Activated naive CD4-positive, alpha-beta T cell treated with anti-CD3 and anti-CD28 coated beads for 36 hours (primary cell): Measurements from ENCODE around the gene KCNAB2. TPM values are rescaled to one million over a fixed set of nuclear protein-coding genes. Genes with fewer than 3 reads are reported as not detected.
A peak's percentile ranks its signal among the peaks of the same experiment; 100 is the strongest.

ENCODE experiments used
- CTCF ChIA-PET: fragments of 350-600 bp; sonication (Branson Sonifier 250); formaldehyde crosslinking; loops from one replicate; lab custom pipeline; 2021; ENCODE audit warnings: antibody characterized with exemption; lab: Charles Lee
- DNase-seq: peaks from one replicate; pipeline ENCODE4 v3.0.0-alpha.2; 2020
- H3K27ac Mint-ChIP-seq: one replicate; pipeline ENCODE4 v1.8.0; 2021; ENCODE audit warnings: mild to moderate bottlenecking, mixed read lengths
- H3K27me3 Mint-ChIP-seq: one replicate; pipeline ENCODE4 v1.8.0; 2021; ENCODE audit warnings: low read depth, mixed read lengths
- H3K36me3 Mint-ChIP-seq: one replicate; pipeline ENCODE4 v1.8.0; 2021; ENCODE audit warnings: low read depth, mixed read lengths
- H3K4me1 Mint-ChIP-seq: one replicate; pipeline ENCODE4 v1.8.0; 2021; ENCODE audit warnings: low read depth, mixed read lengths
- H3K4me3 Mint-ChIP-seq: one replicate; pipeline ENCODE4 v1.8.0; 2021; ENCODE audit warnings: mild to moderate bottlenecking, moderate library complexity, mixed read lengths
- H3K9me3 Mint-ChIP-seq: one replicate; pipeline ENCODE4 v1.8.0; 2021; ENCODE audit warnings: mixed read lengths
- intact Hi-C: fragments of 100-400 bp; cut with micrococcal nuclease; formaldehyde crosslinking; loops from one replicate; pipeline ENCODE4 v1.15.1; 2023
- total RNA-seq, 2 experiments: library from RNA; stranded (reverse); gene quantifications; one replicate each; pipeline ENCODE4 v1.2.3, GENCODE V29; 2021

KCNAB2 gene
- total RNA-seq, 2 experiments from 2014 or later: 164 to 166 TPM

- no peak for DNase-seq
- peaks cover 9% of the 10 kb centered on the region for H3K27me3 Mint-ChIP-seq
- no peak overlapping the region for H3K27ac Mint-ChIP-seq
- H3K4me1 Mint-ChIP-seq: no peaks in the 10 kb centered on the region
- H3K9me3 Mint-ChIP-seq: no peaks in the 10 kb centered on the region
- no peak overlapping the region for H3K4me3 Mint-ChIP-seq
- H3K36me3 Mint-ChIP-seq: no peaks in the 10 kb centered on the region
- CTCF ChIA-PET: interaction anchor here (1.0 to 1.4 kb wide), 3 partner anchors 51 to 136 kb away, joined by 3 to 8 read pairs (median 3); no protein-coding TSS in a partner anchor
- intact Hi-C loops: loop anchor here (1.0 to 5.0 kb wide), 3 partner anchors 32 to 137 kb away; no protein-coding TSS in a partner anchor
These were observed 62.8 kb downstream of the KCNAB2 start for GRCh38 chr1:6108476-6108875.

GRCh38 chr1:6108937-6109614 lies 63.4 kb downstream of the KCNAB2 start:
- H3K4me3 Mint-ChIP-seq: no peak overlapping the region
- no peaks in the 10 kb centered on the region for H3K36me3 Mint-ChIP-seq
- H3K9me3 Mint-ChIP-seq: no peaks in the 10 kb centered on the region
- H3K27me3 Mint-ChIP-seq: peaks cover 9% of the 10 kb centered on the region
- no peak overlapping the region for H3K27ac Mint-ChIP-seq
- CTCF ChIA-PET: interaction anchor here (1.0 to 1.4 kb wide), 3 partner anchors 52 to 136 kb away, joined by 3 to 8 read pairs (median 3); no protein-coding TSS in a partner anchor
- DNase-seq: peak; percentile 63
- intact Hi-C loops: loop anchor here (1.0 to 5.0 kb wide), 3 partner anchors 32 to 136 kb away; no protein-coding TSS in a partner anchor
- H3K4me1 Mint-ChIP-seq: no peaks in the 10 kb centered on the region

DNA sequence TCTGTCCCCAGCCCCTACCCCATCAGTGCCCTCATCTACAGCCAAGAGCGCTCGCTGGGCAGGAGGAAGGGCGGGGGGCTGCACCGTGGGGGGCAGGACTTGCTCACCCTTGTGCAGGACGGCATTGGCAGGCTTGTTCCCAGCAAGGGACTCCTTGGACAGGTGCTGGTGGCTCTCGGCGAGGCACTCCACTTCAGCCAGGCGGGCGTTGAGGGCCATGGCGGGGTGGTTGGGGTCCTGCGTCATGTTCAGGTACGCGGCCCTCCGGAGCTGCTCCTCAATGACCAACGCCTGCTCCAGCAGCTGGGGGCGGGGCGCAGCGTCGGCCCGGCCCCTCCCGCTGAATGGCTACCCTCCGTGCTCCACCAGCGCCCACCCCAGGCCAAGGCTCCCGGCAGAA lies 64.0 kb downstream of the KCNAB2 start:
- no peaks in the 10 kb centered on the region for H3K9me3 Mint-ChIP-seq
- no peak overlapping the region for H3K27ac Mint-ChIP-seq
- DNase-seq: no peak
- no peaks in the 10 kb centered on the region for H3K36me3 Mint-ChIP-seq
- CTCF ChIA-PET: interaction anchor here (1.4 kb wide), 1 partner anchor 135 kb away, joined by 8 read pairs; no protein-coding TSS in a partner anchor
- peaks cover 9% of the 10 kb centered on the region for H3K27me3 Mint-ChIP-seq
- H3K4me1 Mint-ChIP-seq: no peaks in the 10 kb centered on the region
- intact Hi-C loops: loop anchor here (2.0 to 5.0 kb wide), 2 partner anchors 31 to 78 kb away; no protein-coding TSS in a partner anchor
- H3K4me3 Mint-ChIP-seq: no peak overlapping the region

- Mint-ChIP-seq H3K4me3 (no peak overlapping the region), H3K4me1 (no peaks in the 10 kb centered on the region), H3K9me3 (no peaks in the 10 kb centered on the region), H3K27ac (no peak overlapping the region), H3K27me3 (peaks cover 9% of the 10 kb centered on the region), H3K36me3 (no peaks in the 10 kb centered on the region)
- no peak for DNase-seq
- CTCF ChIA-PET: no interaction called here
- intact Hi-C loops: no loop called here
These were observed 64.6 kb downstream of the KCNAB2 start for GRCh38 chr1:6110326-6110725.

DNA sequence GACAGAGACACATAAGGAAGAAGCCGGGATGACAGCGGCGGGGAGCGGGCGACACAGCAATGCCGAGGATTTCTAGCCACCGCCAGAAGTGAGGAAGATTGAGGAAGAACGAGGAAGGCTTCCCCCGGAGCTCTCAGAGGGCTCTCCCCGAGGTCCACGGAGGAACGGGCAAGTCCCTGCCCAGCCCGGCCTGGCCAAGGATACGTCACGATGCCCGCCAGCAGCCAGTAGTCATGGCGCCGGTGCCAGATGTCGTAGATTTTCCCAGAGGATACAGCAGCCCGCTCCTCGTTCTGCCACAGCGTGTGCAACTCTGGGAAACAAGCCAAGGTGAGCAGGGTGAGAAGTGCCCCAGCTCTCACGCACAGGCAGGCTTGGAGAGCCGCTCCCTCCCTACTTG lies 65.9 kb downstream of the KCNAB2 start:
- peaks cover 9% of the 10 kb centered on the region for H3K27me3 Mint-ChIP-seq
- no peaks in the 10 kb centered on the region for H3K4me1 Mint-ChIP-seq
- CTCF ChIA-PET: no interaction called here
- DNase-seq: no peak
- H3K27ac Mint-ChIP-seq: no peak overlapping the region
- peaks cover 3% of the 10 kb centered on the region for H3K9me3 Mint-ChIP-seq
- intact Hi-C loops: no loop called here
- no peaks in the 10 kb centered on the region for H3K36me3 Mint-ChIP-seq
- H3K4me3 Mint-ChIP-seq: no peak overlapping the region

DNA sequence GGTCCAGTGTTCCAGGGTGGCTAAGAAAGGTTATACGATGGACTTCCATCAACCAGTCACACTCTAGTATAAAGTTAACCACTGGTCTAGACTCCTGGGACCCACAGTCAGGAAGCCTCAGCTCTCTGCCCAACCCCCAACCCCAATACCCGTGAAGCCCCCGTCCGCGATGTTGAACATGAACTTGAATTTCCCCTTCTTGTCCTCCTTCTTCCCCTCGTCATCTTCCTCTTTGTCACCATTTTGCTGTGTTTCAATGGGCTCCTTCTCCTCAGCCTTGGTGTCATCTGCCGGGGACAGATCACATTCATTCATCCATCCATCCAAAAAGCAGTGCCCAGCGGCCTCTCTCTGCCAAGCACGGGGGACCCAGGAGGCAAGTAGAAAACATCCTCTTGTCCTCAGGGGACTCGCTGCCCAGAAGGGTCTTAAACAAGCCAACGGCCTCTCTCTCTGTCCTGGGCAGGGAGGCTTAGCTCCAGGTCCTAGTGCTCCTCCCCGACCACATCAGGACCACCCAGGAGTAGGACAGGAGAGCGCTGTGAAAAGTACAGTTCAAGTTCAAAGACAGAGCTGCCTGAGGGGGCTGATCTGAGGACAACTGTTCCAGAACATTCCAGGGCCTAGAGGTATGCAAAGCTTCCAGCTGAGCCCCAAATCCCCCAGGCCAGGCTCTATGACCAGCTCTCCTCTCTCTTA lies 66.5 kb downstream of the KCNAB2 start:
- CTCF ChIA-PET: interaction anchor here (1.0 kb wide), 1 partner anchor 94 kb away, joined by 3 read pairs; no protein-coding TSS in a partner anchor
- H3K27me3 Mint-ChIP-seq: peaks cover 9% of the 10 kb centered on the region
- DNase-seq: no peak
- intact Hi-C loops: no loop called here
- no peaks in the 10 kb centered on the region for H3K4me1 Mint-ChIP-seq
- peaks cover 9% of the 10 kb centered on the region for H3K9me3 Mint-ChIP-seq
- no peak overlapping the region for H3K4me3 Mint-ChIP-seq
- H3K27ac Mint-ChIP-seq: no peak overlapping the region
- no peaks in the 10 kb centered on the region for H3K36me3 Mint-ChIP-seq

GRCh38 chr1:6112690-6113005 lies 67.0 kb downstream of the KCNAB2 start:
- no peak overlapping the region for H3K4me3 Mint-ChIP-seq
- H3K36me3 Mint-ChIP-seq: no peaks in the 10 kb centered on the region
- no peak overlapping the region for H3K27ac Mint-ChIP-seq
- CTCF ChIA-PET: interaction anchor here (0.7 to 1.0 kb wide), 2 partner anchors 94 to 97 kb away, joined by 3 read pairs; no protein-coding TSS in a partner anchor
- H3K9me3 Mint-ChIP-seq: peaks cover 11% of the 10 kb centered on the region
- intact Hi-C loops: no loop called here
- DNase-seq: no peak
- H3K4me1 Mint-ChIP-seq: no peaks in the 10 kb centered on the region
- peaks cover 5% of the 10 kb centered on the region for H3K27me3 Mint-ChIP-seq

DNA sequence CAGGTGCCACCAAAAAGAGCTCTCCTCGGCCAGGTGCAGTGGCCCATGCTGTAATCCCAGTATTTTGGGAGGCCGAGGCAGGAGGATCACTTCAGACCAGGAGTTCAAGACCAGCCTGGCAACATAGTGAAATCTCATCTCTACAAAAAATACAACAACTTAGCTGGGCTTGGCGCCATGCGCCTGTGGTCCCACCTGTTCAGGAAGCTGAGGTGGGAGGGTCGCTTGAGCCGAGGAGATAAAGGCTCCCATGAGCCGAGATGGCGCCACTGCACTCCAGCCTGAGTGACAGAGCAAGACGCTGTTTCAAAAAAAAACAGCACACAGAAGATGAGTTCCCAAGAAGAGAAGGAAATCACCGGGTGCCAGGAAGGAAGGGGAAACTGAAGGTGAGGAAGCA lies 67.4 kb downstream of the KCNAB2 start:
- no peak for DNase-seq
- H3K4me3 Mint-ChIP-seq: no peak overlapping the region
- peaks cover 5% of the 10 kb centered on the region for H3K27me3 Mint-ChIP-seq
- H3K4me1 Mint-ChIP-seq: no peaks in the 10 kb centered on the region
- no peak overlapping the region for H3K27ac Mint-ChIP-seq
- CTCF ChIA-PET: interaction anchor here (0.6 to 1.0 kb wide), 3 partner anchors 93 to 188 kb away, joined by 3 to 5 read pairs (median 3); no protein-coding TSS in a partner anchor
- no peaks in the 10 kb centered on the region for H3K36me3 Mint-ChIP-seq
- intact Hi-C loops: no loop called here
- H3K9me3 Mint-ChIP-seq: peaks cover 13% of the 10 kb centered on the region

DNA sequence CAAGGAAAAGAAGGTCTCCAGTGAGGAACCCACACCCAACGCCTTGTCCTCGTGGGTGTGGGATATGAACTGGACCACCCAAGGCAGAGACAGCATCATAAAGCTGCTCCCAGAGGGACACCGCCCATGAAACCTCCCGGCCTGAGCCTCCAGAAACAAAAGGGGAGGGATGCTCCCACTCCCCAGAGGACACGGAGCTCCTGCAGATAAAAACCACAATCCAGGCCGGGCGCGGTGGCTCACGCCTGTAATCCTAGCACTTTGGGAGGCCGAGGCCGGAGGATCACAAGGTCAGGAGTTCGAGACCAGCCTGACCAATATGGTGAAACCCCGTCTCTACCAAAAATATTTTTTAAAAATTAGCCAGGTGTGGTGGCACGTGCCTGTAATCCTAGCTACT lies 68.1 kb downstream of the KCNAB2 start:
- H3K4me1 Mint-ChIP-seq: no peaks in the 10 kb centered on the region
- H3K36me3 Mint-ChIP-seq: no peaks in the 10 kb centered on the region
- H3K4me3 Mint-ChIP-seq: no peak overlapping the region
- H3K27ac Mint-ChIP-seq: no peak overlapping the region
- H3K9me3 Mint-ChIP-seq: peaks cover 13% of the 10 kb centered on the region
- no peak for DNase-seq
- intact Hi-C loops: no loop called here
- CTCF ChIA-PET: interaction anchor here (0.6 kb wide), 1 partner anchor 187 kb away, joined by 5 read pairs; no protein-coding TSS in a partner anchor
- H3K27me3 Mint-ChIP-seq: peaks cover 2% of the 10 kb centered on the region

DNA sequence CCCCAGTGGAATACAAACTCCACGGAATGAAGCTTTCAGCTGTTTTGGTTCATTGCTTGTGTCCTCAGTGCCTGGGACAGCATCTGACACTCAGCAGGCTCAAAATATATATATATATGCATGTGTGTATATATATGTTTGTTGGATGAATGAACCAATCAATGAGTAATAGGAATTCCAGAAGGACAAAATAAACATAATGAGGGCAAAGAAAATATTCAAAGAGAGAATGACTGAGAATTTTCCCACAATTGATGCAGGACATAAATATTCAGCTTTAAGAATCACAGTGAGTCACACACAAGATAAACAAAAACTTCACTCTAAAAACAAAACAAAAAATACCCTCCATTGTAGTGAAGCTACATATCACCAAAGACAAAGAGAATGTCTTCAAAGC lies 70.4 kb downstream of the KCNAB2 start:
- H3K4me1 Mint-ChIP-seq: no peaks in the 10 kb centered on the region
- H3K27ac Mint-ChIP-seq: no peak overlapping the region
- no peaks in the 10 kb centered on the region for H3K36me3 Mint-ChIP-seq
- CTCF ChIA-PET: interaction anchor here (0.8 to 1.6 kb wide), 2 partner anchors 11 to 322 kb away, joined by 3 read pairs; no protein-coding TSS in a partner anchor
- intact Hi-C loops: no loop called here
- no peaks in the 10 kb centered on the region for H3K27me3 Mint-ChIP-seq
- no peak overlapping the region for H3K4me3 Mint-ChIP-seq
- peaks cover 13% of the 10 kb centered on the region for H3K9me3 Mint-ChIP-seq
- no peak for DNase-seq

GRCh38 chr1:6117064-6117463 lies 71.4 kb downstream of the KCNAB2 start:
- Mint-ChIP-seq H3K4me3 (no peak overlapping the region), H3K36me3 (no peaks in the 10 kb centered on the region), H3K27me3 (no peaks in the 10 kb centered on the region), H3K4me1 (no peaks in the 10 kb centered on the region), H3K27ac (no peak overlapping the region), H3K9me3 (peaks cover 13% of the 10 kb centered on the region)
- intact Hi-C loops: no loop called here
- CTCF ChIA-PET: interaction anchor here (0.6 to 1.6 kb wide), 2 partner anchors 114 to 321 kb away, joined by 3 read pairs; no protein-coding TSS in a partner anchor
- DNase-seq: no peak

DNA sequence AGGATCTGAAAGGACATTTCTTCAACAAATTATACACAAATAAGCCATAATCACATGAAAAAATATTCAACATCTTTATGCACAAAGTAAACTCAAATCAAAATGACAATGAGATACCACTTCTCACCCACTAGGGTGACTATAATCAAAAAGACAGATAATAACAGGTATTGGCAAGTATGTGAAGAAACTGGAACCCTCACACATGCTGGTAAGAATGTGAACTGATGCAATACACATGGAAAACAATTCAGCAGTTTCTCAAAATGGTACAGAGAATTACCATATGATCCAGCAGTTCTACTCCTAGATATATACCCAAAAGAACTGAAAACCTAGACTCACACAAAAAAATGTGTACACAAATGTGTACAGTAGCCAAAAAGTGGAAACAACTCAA lies 71.9 kb downstream of the KCNAB2 start:
- peaks cover 13% of the 10 kb centered on the region for H3K9me3 Mint-ChIP-seq
- H3K4me3 Mint-ChIP-seq: no peak overlapping the region
- intact Hi-C loops: no loop called here
- no peak for DNase-seq
- no peak overlapping the region for H3K27ac Mint-ChIP-seq
- CTCF ChIA-PET: no interaction called here
- no peaks in the 10 kb centered on the region for H3K36me3 Mint-ChIP-seq
- no peaks in the 10 kb centered on the region for H3K4me1 Mint-ChIP-seq
- H3K27me3 Mint-ChIP-seq: no peaks in the 10 kb centered on the region
